T47D (cell line): ENCODE data around the gene PDZD2.

Experiments used
- DNase-seq, 2 experiments: peaks; one replicate each; pipeline versions ENCODE4 v3.0.0 to v3.0.0-alpha.2; 2011 to 2012; ENCODE audit warnings: low read depth in 1 of 2, low spot score in 1 of 2
- JUND ChIP-seq: IDR thresholded peaks from 2 replicates; pipeline ENCODE4 v1.6.1; 2012; ENCODE audit warnings: low read depth
- in situ Hi-C: cut with HindIII; loops from 2 replicates; pipeline ENCODE4 v1.10.0; 2016; ENCODE audit warnings: low sequenced_read_pairs, low pct_unique_long_range_greater_than_20kb

PDZD2 gene

DNA sequence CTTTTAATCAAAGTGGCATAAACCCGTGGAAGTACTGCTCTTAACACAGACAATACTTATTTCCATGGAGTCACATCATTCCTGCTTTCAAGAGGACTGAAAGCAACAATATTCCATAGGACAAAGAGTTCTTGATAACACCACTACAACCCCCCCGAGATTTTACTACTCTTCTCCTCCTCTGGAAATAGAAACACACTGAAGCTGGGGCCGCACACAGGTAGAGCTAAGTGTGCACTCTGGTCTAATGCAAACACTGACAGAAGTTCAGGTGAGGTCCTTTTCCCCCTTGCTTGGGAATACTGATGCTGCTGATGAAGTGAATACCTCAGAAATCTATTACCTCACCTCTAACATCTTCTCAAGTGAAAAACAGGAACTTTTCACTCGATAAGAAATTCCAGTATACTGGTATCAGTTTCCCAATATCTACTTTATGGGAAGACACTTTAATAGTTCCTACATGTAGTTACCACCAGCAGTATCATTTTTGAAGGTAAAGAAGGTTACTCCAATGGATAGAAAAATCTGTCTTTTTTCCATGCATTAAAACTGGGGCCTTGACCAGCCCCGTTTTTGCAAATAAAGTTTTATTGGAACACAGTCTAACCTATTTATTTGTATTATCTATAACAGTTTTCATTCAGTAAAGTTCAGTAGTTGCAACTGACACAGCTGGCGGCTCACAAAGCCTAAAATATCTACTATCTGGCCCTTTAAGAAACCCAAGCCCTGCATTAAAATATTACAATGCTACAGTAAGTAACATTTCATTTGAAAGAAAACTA, 485.2 kb downstream of the PDZD2 start:
- in situ Hi-C loops: no loop called here
- no peak for DNase-seq
- no peak for TF ChIP-seq JUND

DNA sequence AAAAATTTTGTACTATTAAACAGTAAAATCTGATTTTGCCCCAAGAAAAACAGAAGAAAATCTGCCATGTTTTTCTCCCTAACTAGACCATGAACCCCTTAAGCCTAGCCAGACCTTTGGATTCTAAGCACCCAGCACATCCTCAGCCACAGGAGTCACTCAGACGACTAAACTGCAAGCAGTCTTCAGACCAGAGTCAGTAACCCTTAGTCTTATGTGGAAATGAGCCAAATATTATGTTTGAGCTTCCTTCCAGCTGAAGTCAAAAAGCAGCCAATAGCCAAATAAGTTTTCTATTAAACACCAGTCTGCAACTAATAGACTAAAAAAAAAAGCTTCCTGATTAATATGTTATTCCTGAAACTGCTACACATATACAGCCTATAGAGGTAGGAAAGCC, 487.8 kb downstream of the PDZD2 start:
- in situ Hi-C loops: no loop called here

DNA sequence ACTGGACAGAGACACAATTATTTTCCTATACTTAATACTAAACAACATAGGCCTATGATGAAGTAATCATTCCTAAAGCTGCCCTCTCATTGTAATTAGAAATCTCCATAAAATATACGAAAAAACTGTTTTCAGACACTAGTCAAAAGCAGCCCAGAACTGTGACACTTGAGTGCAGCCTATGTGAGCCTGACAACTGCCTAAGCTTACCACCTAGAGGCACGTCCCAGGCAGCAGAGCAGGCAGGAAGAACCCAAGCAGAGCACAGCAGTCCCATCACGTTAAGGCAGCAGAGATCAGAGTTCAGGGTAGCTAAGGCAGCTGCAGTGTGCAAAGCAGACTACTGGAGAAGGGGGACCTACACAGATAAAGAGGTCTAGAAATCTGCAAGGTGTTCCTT, 488.8 kb downstream of the PDZD2 start:
- no peak for TF ChIP-seq JUND
- no peak for DNase-seq
- in situ Hi-C loops: no loop called here

More for the DNA sequence above, 487.8 kb downstream of the PDZD2 start:
- no peak for TF ChIP-seq JUND
- DNase-seq: no peak

DNA sequence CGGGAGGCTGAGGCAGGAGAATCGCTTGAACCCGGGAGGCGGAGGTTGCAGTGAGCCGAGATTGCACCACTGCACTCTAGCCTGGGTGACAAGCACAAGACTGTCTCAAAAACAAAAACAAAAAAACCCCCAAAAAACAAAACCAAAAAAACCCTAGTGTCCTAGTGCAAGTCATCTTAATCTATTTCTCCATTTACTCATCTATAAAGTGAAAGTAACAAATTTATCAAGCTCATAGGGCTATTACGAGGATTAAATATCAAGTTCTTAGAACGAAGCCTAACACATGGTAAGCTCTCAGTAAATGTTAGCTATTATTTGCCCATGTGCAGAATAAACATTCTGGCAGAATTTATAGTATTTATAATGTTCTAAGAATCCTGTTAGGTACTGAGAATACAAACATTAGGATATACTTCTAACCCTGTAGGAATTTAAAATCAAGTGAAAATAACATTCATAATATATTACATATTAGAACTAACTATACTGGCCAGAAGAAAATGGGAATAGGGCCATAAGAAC, 490.2 kb downstream of the PDZD2 start:
- TF ChIP-seq JUND: peak; percentile 13; the same call in 1 of the 2 replicates
- peak in 1 of 2 experiments; percentile 17 for DNase-seq
- in situ Hi-C loops: no loop called here

DNA sequence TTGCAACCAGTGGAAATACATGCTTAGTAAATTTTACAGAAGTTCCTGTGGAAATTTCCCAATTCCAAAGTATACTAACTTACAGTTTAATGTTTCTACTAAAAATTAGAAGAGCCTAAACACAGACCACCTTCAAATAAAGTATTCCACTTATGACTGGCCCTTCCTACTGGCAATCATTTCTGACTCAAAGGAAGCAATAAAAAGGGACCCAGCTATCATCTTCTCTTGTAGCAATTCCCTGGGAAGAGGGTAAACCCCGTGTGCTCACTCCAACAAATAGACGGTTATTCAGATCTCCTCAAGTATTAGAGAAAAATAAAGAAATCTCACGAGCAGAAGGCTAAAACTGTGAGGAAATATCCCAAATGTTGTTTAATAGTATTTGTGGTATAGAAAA, 491.9 kb downstream of the PDZD2 start:
- no peak for DNase-seq
- in situ Hi-C loops: no loop called here

DNA sequence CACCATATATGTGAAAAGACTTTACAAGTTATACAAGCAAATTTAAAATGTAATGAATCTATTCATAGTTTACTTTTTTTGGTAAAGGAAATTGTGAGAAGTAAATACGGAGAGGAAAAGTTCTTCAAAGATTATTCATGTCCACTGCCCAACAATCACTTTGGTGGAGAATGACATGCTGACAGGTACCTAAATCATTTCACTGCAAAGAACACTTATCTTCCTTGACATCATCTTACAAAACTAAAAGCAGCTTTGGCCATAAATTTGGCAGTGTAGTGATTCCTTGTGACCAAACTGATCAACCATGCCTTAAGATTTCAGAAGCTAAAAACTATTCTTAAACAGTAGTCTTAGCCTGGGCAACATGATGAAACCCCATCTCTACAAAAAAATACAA, 492.7 kb downstream of the PDZD2 start:
- TF ChIP-seq JUND: no peak
- DNase-seq: no peak

More for the DNA sequence above, 491.9 kb downstream of the PDZD2 start:
- TF ChIP-seq JUND: no peak

DNA sequence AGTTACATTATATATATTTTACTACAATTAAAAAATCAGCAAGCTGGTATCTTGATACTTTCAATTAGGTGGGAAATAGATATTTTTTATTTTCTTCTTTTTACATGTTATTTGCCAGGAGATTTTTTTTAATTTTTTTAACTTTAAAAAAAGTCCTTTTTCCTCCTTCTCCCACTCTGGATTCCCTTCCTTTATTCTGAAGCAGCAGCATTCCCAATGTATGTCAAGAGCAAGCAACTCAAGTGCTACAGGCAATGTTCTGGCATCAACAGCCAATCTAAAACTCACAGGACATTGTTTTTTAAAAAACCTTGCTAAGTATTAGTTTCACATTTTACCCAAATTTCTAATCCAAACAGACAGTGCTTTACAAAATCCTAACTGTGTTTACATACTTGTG, 493.8 kb downstream of the PDZD2 start:
- no peak for DNase-seq
- in situ Hi-C loops: no loop called here
- no peak for TF ChIP-seq JUND

More for the DNA sequence above, 492.7 kb downstream of the PDZD2 start:
- in situ Hi-C loops: no loop called here

DNA sequence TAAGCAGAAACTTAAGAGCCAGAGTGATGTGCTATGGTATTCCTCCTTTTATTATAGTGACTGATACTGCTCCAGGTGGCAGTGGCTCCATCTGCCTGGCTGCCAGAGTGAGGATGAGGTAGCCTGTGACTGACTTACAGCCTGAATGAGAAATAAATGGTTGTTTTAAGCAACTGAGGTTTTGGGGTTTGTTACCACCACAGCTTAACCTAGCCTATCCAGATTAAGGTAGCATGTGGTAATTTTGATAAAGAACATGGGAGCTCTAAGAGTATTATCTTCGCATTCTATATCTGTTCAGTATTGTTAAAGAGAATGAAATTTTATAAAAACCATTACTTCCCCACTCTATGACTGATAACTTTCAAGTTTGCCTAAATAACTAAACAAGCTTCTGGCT, 496.2 kb downstream of the PDZD2 start:
- in situ Hi-C loops: no loop called here
- no peak for DNase-seq
- TF ChIP-seq JUND: no peak

DNA sequence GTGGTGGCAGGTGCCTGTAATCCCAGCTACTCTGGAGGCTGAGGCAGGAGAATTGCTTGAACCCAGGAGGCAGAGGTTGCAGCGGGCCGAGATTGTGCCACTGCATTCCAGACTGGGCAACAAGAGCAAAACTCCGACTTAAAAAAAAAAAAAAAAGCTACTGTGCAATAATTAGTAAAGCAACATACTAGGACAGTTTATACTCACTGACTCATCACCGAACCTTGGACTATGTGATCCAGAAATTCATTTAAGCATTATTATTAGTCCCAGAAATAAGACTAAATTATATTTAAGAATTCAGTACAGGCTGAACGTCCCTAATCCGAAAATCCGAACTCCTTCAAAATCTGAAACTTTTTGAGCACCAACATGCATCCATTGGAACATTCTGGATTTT, 497.4 kb downstream of the PDZD2 start:
- no peak for TF ChIP-seq JUND
- in situ Hi-C loops: no loop called here
- no peak for DNase-seq

DNA sequence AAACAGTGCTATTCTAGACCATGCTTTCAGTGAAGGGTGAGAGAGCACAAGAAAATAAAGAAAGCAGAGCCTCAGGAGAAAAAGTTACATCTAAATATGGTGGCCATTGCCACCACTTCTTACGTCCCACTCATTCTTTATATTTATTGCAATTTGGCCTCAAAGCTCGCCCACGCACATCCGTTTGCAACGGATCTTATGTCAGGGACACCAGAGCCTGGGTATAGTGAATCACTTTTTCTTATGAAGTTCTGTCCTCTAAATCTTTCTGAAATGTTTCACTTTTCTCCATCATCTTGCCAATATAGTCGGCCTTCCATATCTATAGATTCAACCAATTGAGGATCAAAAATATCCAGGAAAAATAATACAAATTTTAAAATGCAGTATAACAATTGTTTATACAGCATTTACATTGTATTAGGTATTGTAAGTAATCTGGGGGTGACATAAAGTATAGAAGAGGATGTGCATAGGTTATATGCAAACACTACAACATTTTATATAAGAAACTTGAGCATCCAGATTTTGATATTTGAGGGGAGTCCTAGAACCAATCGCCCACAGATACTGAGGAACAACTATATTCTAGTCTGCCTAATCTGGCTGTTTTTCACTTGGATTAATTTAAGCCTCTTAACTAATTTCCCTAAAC, 500.0 kb downstream of the PDZD2 start:
- no peak for DNase-seq
- in situ Hi-C loops: no loop called here
- no peak for TF ChIP-seq JUND

DNA sequence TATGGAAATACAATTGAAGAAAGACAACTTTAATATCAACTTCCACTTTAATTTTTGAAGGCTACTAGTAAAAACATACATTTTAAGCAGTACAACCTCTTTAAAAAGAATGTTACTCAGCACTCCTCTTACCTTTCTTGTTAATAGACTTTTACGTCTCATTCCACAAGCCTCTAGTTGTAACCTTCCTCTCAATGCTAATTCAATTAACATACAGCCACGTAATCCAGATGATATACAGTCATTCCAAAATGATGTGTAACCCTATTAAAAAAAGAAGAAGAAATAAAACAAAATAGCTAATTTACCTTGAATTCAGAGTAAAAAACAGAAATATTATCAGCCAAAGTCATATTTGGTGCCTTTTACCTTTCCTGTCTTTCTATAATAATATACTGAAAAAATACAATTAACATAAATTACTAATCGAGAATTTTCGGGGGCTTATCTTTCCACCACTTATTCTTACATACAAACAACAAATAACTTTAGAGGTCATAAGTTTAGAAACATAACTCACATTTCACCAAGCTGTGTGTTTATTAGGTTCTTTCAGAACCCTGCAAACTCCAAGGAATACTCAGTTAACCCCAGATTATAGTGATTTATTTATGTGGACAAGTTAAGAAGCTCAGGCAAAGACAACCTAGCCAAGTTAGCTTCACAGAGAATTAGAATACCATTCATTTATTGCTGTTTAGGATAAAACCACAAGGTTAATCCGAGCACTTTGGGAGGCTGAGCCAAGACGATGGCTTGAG, 504.9 kb downstream of the PDZD2 start:
- in situ Hi-C loops: no loop called here
- no peak for DNase-seq

DNA sequence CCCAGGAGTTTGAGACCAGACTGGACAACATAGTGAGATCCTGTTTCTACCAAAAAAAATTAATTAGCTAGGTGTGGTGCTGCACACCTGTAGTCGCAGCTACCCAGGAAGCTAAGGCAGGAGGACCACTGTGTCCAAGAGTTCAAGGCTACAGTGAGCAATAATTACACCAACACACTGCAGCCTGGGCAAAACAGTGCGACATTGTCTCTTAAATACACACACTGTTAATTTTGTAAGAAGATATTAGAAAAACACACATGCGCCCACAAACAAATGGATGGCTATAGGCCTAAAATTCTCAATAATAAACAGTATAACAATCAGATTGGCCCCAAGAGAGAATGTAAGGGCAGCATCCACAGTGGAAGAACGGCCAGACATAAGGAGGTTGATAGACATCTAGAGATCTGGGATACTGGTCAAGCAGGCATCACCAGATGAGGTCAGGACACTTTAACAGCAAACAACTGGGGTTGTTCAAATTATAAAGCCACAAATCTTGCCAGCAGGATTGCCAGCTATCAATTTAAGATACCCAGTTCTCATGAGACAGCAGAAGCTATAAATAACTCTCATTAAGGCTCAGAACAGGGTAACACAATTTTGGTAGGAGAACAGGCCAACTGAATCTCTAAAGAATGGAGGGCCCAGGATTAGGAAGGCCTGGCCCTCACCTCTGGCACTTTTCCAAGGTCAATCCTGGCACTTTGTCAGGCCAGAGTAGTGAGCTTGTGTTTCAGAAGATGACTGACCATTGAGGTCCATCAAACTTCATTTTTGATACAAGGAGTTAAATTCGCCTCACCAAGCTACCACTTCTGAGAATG, 505.7 kb downstream of the PDZD2 start:
- no peak for TF ChIP-seq JUND
- in situ Hi-C loops: no loop called here
- peak in 1 of 2 experiments; percentile 64 for DNase-seq

More for the DNA sequence above, 504.9 kb downstream of the PDZD2 start:
- TF ChIP-seq JUND: no peak
